ENCODE measurements around the gene MLLT3.

MLLT3 gene

GRCh38 chr9:20377790-20378189, 244.5 kb downstream of the MLLT3 start:
- no peak for TF ChIP-seq CTCF (conservative IDR thresholded peaks at IDR 0.05; ENCODE audit: low read depth, low read length)
- H3K4me3 ChIP-seq (IDR thresholded peaks at IDR 0.05; ENCODE audit: insufficient read depth, low read depth, low read length): no peak overlapping the region
- H3K36me3 ChIP-seq (ENCODE audit: insufficient read depth): no peaks in the 10 kb centered on the region
- peaks cover 16% of the 10 kb centered on the region for H3K4me1 ChIP-seq (ENCODE audit: low read depth, poor library complexity, severe bottlenecking)
- no peaks in the 10 kb centered on the region for H3K79me2 ChIP-seq (ENCODE audit: insufficient read depth, low read depth)
- H3K27ac ChIP-seq: no peak overlapping the region
- no peak overlapping the region for H3K4me2 ChIP-seq
- H2AFZ ChIP-seq (ENCODE audit: low read depth): no peak overlapping the region
- H3K9ac ChIP-seq: no peak overlapping the region
- H4K20me1 ChIP-seq (ENCODE audit: insufficient read depth): no peaks in the 10 kb centered on the region
- H3K27me3 ChIP-seq (ENCODE audit: insufficient read depth, low read depth): no peaks in the 10 kb centered on the region

- no peak overlapping the region for H2AFZ ChIP-seq (ENCODE audit: low read depth)
- no peak overlapping the region for H3K27ac ChIP-seq
- no peak overlapping the region for H3K9ac ChIP-seq
- TF ChIP-seq CTCF (conservative IDR thresholded peaks at IDR 0.05; ENCODE audit: low read depth, low read length): no peak
- no peaks in the 10 kb centered on the region for H4K20me1 ChIP-seq (ENCODE audit: insufficient read depth)
- no peaks in the 10 kb centered on the region for H3K36me3 ChIP-seq (ENCODE audit: insufficient read depth)
- no peaks in the 10 kb centered on the region for H3K27me3 ChIP-seq (ENCODE audit: insufficient read depth, low read depth)
- H3K4me2 ChIP-seq: no peak overlapping the region
- no peak overlapping the region for H3K4me3 ChIP-seq (IDR thresholded peaks at IDR 0.05; ENCODE audit: insufficient read depth, low read depth, low read length)
- no peaks in the 10 kb centered on the region for H3K79me2 ChIP-seq (ENCODE audit: insufficient read depth, low read depth)
- peaks cover 7% of the 10 kb centered on the region for H3K4me1 ChIP-seq (ENCODE audit: low read depth, poor library complexity, severe bottlenecking)
Measured at GRCh38 chr9:20376731-20377375, 245.4 kb downstream of the MLLT3 start.

DNA sequence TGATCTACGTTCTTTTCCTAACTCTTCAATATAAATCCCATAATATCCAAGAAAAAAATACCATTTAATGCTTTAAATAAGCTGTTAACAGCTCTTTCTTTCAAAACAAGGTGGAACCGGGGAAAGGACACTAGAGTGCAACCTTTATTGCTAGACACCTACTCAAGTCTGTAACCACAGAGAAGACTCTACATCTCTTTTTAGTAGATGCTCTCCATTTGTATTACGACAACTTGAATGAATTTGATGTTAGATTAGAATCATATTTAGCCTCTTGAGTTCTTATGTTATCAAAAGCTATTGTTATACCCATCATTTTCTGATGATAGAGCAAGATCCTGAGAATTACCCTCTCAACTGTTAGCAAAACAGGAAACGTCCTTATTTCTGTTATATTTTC, 246.3 kb downstream of the MLLT3 start:
- Histone ChIP-seq H2AFZ (ENCODE audit: low read depth) (no peak overlapping the region), H3K79me2 (ENCODE audit: insufficient read depth, low read depth) (no peaks in the 10 kb centered on the region), H3K27ac (no peak overlapping the region), H3K9ac (no peak overlapping the region), H3K36me3 (ENCODE audit: insufficient read depth) (no peaks in the 10 kb centered on the region), H3K4me2 (no peak overlapping the region), H3K4me1 (ENCODE audit: low read depth, poor library complexity, severe bottlenecking) (no peaks in the 10 kb centered on the region), H4K20me1 (ENCODE audit: insufficient read depth) (no peaks in the 10 kb centered on the region), H3K4me3 (IDR thresholded peaks at IDR 0.05; ENCODE audit: insufficient read depth, low read depth, low read length) (no peak overlapping the region), H3K27me3 (ENCODE audit: insufficient read depth, low read depth) (no peaks in the 10 kb centered on the region)
- TF ChIP-seq CTCF (conservative IDR thresholded peaks at IDR 0.05; ENCODE audit: low read depth, low read length): no peak

DNA sequence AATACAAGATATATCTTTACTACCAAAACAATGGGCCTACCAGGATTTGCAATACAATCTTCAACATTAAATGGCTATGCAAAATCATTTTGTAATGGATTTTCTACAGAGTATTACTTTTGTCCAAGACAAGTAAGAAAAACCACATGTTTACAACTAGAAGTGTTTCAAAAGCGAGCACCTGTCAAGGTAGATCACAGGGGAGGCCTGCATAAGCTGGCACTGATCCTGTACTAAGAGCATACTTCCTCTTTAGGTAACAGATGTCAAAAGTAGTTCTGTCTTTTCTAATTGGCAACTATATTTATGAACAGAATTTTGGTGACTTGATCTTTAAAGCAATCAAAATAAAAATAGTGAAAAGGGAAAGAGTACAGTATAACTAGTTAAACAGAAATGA, 249.0 kb downstream of the MLLT3 start:
- no peak overlapping the region for H3K9ac ChIP-seq
- H3K79me2 ChIP-seq (ENCODE audit: insufficient read depth, low read depth): no peaks in the 10 kb centered on the region
- no peaks in the 10 kb centered on the region for H3K4me1 ChIP-seq (ENCODE audit: low read depth, poor library complexity, severe bottlenecking)
- H3K4me2 ChIP-seq: no peak overlapping the region
- no peaks in the 10 kb centered on the region for H3K27me3 ChIP-seq (ENCODE audit: insufficient read depth, low read depth)
- H3K4me3 ChIP-seq (IDR thresholded peaks at IDR 0.05; ENCODE audit: insufficient read depth, low read depth, low read length): no peak overlapping the region
- no peaks in the 10 kb centered on the region for H3K36me3 ChIP-seq (ENCODE audit: insufficient read depth)
- TF ChIP-seq CTCF (conservative IDR thresholded peaks at IDR 0.05; ENCODE audit: low read depth, low read length): no peak
- no peaks in the 10 kb centered on the region for H4K20me1 ChIP-seq (ENCODE audit: insufficient read depth)
- H2AFZ ChIP-seq (ENCODE audit: low read depth): no peak overlapping the region
- H3K27ac ChIP-seq: no peak overlapping the region
